Heart left ventricle (tissue), 13 donors: ENCODE results near the gene RBBP4.

ENCODE experiments used
- POLR2A ChIP-seq, 2 donors: fragments of 450-650 bp; IDR thresholded peaks; one replicate each; pipeline ENCODE4 v1.6.1; 2017; ENCODE audit warnings: antibody characterized with exemption in 2 of 2, mild to moderate bottlenecking in 2 of 2, moderate library complexity in 2 of 2
- TF ChIP-seq, protein P1 (sequence below), 12 donors: fragments of 200-600 bp; sonication (generic) in 4 of 12; IDR thresholded peaks; one replicate each; pipeline versions ENCODE4 v1.5.0 to v1.8.0; 2018 to 2022; ENCODE audit warnings: antibody characterized with exemption in 12 of 12, mild to moderate bottlenecking in 5 of 12
- donor health status: ischemic (EF 13 %, LVEDD 7.1; RV severe dilation, severe dysfunction).
- donor health status: DM: no; HTN: yes; CAD: no.
- donor health status: DM: no; HTN: no; CAD: no.
- donor health status: ischemic (EF 25% LVEDD 6.9; RV normal size, moderate dysfunction).
- donor health status: ischemic (EF 25% LVEDD 5.7; RV mildly dilated, moderate dysfunction).
- donor health status: ischemic (EF 35%, LVEDD 5.7; RV mildly dilated, moderate dysfunction).
- donor health status: nonischemic (EF 11% LVEDD 7.7; RV severe dilation, severe dysfunction).
- donor health status: DM: yes; HTN: yes; CAD: no.
- donor health status: PGD.
- donor health status: ischemic (EF 29% LVEDD 5.4; RV normal size, mild dysfunction).
- donor health status: nonischemic (EF 23%, LVEDD 6.1; RV moderate dilation, normal function).

GRCh38 chr1:32619701-32620485, 31.1 kb upstream of the RBBP4 start:
- TF ChIP-seq, protein P1, sequence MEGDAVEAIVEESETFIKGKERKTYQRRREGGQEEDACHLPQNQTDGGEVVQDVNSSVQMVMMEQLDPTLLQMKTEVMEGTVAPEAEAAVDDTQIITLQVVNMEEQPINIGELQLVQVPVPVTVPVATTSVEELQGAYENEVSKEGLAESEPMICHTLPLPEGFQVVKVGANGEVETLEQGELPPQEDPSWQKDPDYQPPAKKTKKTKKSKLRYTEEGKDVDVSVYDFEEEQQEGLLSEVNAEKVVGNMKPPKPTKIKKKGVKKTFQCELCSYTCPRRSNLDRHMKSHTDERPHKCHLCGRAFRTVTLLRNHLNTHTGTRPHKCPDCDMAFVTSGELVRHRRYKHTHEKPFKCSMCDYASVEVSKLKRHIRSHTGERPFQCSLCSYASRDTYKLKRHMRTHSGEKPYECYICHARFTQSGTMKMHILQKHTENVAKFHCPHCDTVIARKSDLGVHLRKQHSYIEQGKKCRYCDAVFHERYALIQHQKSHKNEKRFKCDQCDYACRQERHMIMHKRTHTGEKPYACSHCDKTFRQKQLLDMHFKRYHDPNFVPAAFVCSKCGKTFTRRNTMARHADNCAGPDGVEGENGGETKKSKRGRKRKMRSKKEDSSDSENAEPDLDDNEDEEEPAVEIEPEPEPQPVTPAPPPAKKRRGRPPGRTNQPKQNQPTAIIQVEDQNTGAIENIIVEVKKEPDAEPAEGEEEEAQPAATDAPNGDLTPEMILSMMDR (IDR thresholded peaks at IDR 0.05) = peak in 6 of 12 donors; percentile 13 to 28 (median 20)
- TF ChIP-seq POLR2A (IDR thresholded peaks at IDR 0.05) = no peak
